Caco-2 (cell line): ENCODE data around the gene VWA8. TPM values are rescaled to one million over a fixed set of nuclear protein-coding genes. Genes with fewer than 3 reads are reported as not detected.

ENCODE experiments used
- BruUV-seq: library from RNA; stranded (reverse); fragments of 400-500 nt; replicated peaks from 2 replicates; lab custom pipeline; 2021; lab: Mats Ljungman, UMichigan
- CTCF ChIA-PET: fragments of 300-600 bp; sonication (Branson Sonifier 250); formaldehyde crosslinking; loops from one replicate; lab custom pipeline; 2022; ENCODE audit warnings: antibody characterized with exemption; lab: Charles Lee
- POLR2A ChIA-PET: fragments of 300-600 bp; sonication (Branson Sonifier 250); formaldehyde crosslinking; loops from one replicate; lab custom pipeline; 2022; ENCODE audit warnings: antibody characterized with exemption; lab: Charles Lee
- DNase-seq, 2 experiments: peaks; one replicate each; pipeline versions ENCODE4 v3.0.0 to v3.0.0-alpha.2; 2020 to 2022
- H3K27me3 ChIP-seq: replicated peaks from 2 replicates; pipeline ENCODE4 v1.6.0; 2011; ENCODE audit warnings: low read length; ENCODE audit not compliant: control insufficient read depth, insufficient read depth
- H3K36me3 ChIP-seq: 2 replicates; pipeline ENCODE4 v1.5.1; 2011; ENCODE audit warnings: low read length; ENCODE audit not compliant: control insufficient read depth, insufficient read depth
- H3K4me1 ChIP-seq: fragments of 250-450 bp; sonication (Bioruptor Pico); 2 replicates; pipeline ENCODE4 v1.5.1; 2020; ENCODE audit warnings: mild to moderate bottlenecking
- H3K4me3 ChIP-seq: 2 replicates; pipeline ENCODE4 v1.5.1; 2011; ENCODE audit warnings: low read depth, mild to moderate bottlenecking, control low read depth, low read length
- H3K9me3 ChIP-seq: fragments of 250-450 bp; sonication (Bioruptor Pico); 2 replicates; pipeline ENCODE4 v1.5.1; 2020; ENCODE audit warnings: mild to moderate bottlenecking, moderate library complexity
- H3K27ac Mint-ChIP-seq: one replicate; pipeline ENCODE4 v1.8.0; 2022; ENCODE audit warnings: mixed read lengths; ENCODE audit not compliant: unreplicated experiment
- H3K27me3 Mint-ChIP-seq: one replicate; pipeline ENCODE4 v1.8.0; 2022; ENCODE audit warnings: mixed read lengths; ENCODE audit not compliant: insufficient read depth, unreplicated experiment
- H3K36me3 Mint-ChIP-seq: one replicate; pipeline ENCODE4 v1.8.0; 2022; ENCODE audit warnings: mild to moderate bottlenecking, mixed read lengths; ENCODE audit not compliant: insufficient read depth, unreplicated experiment
- H3K4me1 Mint-ChIP-seq: one replicate; pipeline ENCODE4 v1.8.0; 2022; ENCODE audit warnings: low read depth, mixed read lengths; ENCODE audit not compliant: unreplicated experiment
- H3K4me3 Mint-ChIP-seq: one replicate; pipeline ENCODE4 v1.8.0; 2022; ENCODE audit warnings: mild to moderate bottlenecking, moderate library complexity, mixed read lengths; ENCODE audit not compliant: unreplicated experiment
- H3K9me3 Mint-ChIP-seq: one replicate; pipeline ENCODE4 v1.8.0; 2022; ENCODE audit warnings: mixed read lengths; ENCODE audit not compliant: unreplicated experiment
- intact Hi-C: fragments of 100-400 bp; cut with micrococcal nuclease; formaldehyde crosslinking; loops from one replicate; pipeline ENCODE4 v1.10.0; 2022; ENCODE audit not compliant: unreplicated experiment
- total RNA-seq: library from RNA; stranded (reverse); gene quantifications from 2 replicates; pipeline ENCODE4 v1.2.3, GENCODE V29; 2022
- TF ChIP-seq, protein P1 (sequence below), 2 experiments: fragments of 200-600 bp in 1 of 2; IDR thresholded peaks; 1 replicate in 1 of 2; 2 replicates in 1 of 2; pipeline versions ENCODE4 v1.5.1 to v1.8.0; 2011 to 2022; ENCODE audit warnings: antibody characterized with exemption in 1 of 2, control low read depth in 1 of 2, inconsistent platforms in 1 of 2, low read depth in 1 of 2, low read length in 1 of 2, mild to moderate bottlenecking in 1 of 2, moderate library complexity in 1 of 2; ENCODE audit not compliant: insufficient read depth in 1 of 2, severe bottlenecking in 1 of 2, unreplicated experiment in 1 of 2

VWA8 gene
- total RNA-seq, 1 experiment from 2014 or later, result 20.7 TPM

DNA sequence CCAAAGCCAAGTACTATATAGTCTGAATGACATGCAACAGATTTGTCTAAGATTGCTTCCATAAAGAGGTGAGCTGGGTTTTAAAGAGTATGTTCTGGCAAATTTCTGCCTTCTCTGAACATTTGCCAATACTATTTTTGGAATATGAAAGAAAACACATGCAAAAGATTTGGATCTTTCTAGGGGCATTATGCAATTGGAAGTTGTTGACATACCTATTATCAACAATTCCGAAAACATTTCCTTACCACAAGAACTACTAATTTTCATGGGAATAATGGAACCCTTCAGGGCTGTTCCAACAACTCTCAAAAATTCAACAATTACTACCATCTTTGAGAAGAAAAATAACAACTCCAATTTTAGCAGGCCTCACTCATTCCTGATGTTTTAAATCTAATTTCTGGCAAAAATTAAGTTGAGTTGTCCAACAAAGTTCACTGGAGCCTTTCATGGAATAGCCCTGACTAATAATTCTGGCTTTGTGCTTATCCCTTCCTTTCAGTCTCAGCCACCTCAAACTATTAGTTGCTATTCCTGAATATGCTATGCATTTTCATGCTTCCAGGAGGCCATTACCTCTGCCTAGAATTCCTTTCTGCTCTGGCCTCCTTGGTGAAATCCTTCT lies 253.6 kb downstream of the VWA8 start:
- ChIA-PET POLR2A (no interaction called here), CTCF (no interaction called here)
- Mint-ChIP-seq H3K9me3 (no peaks in the 10 kb centered on the region), H3K4me3 (no peak overlapping the region), H3K27ac (no peak overlapping the region), H3K36me3 (peaks cover 16% of the 10 kb centered on the region), H3K27me3 (no peaks in the 10 kb centered on the region), H3K4me1 (peaks cover 20% of the 10 kb centered on the region)
- DNase-seq, result no peak
- Histone ChIP-seq H3K4me3 (no peak overlapping the region), H3K4me1 (no peaks in the 10 kb centered on the region), H3K36me3 (no peaks in the 10 kb centered on the region), H3K27me3 (no peaks in the 10 kb centered on the region), H3K9me3 (no peaks in the 10 kb centered on the region)
- no TSS peak for BruUV-seq
- TF ChIP-seq, protein P1, sequence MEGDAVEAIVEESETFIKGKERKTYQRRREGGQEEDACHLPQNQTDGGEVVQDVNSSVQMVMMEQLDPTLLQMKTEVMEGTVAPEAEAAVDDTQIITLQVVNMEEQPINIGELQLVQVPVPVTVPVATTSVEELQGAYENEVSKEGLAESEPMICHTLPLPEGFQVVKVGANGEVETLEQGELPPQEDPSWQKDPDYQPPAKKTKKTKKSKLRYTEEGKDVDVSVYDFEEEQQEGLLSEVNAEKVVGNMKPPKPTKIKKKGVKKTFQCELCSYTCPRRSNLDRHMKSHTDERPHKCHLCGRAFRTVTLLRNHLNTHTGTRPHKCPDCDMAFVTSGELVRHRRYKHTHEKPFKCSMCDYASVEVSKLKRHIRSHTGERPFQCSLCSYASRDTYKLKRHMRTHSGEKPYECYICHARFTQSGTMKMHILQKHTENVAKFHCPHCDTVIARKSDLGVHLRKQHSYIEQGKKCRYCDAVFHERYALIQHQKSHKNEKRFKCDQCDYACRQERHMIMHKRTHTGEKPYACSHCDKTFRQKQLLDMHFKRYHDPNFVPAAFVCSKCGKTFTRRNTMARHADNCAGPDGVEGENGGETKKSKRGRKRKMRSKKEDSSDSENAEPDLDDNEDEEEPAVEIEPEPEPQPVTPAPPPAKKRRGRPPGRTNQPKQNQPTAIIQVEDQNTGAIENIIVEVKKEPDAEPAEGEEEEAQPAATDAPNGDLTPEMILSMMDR (IDR thresholded peaks at IDR 0.05; ENCODE audit: insufficient read depth in 1 of 2, low read depth in 1 of 2, low read length in 1 of 2, severe bottlenecking in 1 of 2, unreplicated experiment in 1 of 2), result no peak
- intact Hi-C loops, result no loop called here

DNA sequence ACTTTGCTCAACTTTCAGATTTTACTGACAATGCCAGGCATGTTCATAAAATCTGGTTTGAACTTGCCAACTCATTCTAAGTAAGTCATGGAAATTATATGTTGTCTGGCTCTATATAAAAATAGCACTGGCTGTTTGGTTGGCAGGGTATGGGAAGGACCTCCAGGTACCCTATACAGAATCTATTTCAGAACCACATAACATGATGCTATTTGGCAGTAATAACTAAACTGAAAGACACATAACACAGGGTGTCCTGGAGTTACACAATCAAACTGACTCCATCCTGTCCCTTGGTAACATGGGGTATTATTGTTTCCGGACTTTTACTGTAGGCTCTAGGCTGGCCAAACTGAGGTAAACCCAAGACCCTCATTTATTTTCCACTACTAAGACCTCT lies 254.8 kb downstream of the VWA8 start:
- H3K9me3 Mint-ChIP-seq, result no peaks in the 10 kb centered on the region
- no peak overlapping the region for H3K4me3 Mint-ChIP-seq
- peaks cover 20% of the 10 kb centered on the region for H3K4me1 Mint-ChIP-seq
- ChIA-PET POLR2A (no interaction called here), CTCF (no interaction called here)
- intact Hi-C loops, result no loop called here
- Histone ChIP-seq H3K36me3 (no peaks in the 10 kb centered on the region), H3K27me3 (no peaks in the 10 kb centered on the region), H3K9me3 (no peaks in the 10 kb centered on the region), H3K4me3 (no peak overlapping the region), H3K4me1 (no peaks in the 10 kb centered on the region)
- no peaks in the 10 kb centered on the region for H3K27me3 Mint-ChIP-seq
- no TSS peak for BruUV-seq
- TF ChIP-seq, protein P1 (IDR thresholded peaks at IDR 0.05; ENCODE audit: insufficient read depth in 1 of 2, low read depth in 1 of 2, low read length in 1 of 2, severe bottlenecking in 1 of 2, unreplicated experiment in 1 of 2), result no peak
- no peak for DNase-seq
- H3K36me3 Mint-ChIP-seq, result peaks cover 16% of the 10 kb centered on the region
- H3K27ac Mint-ChIP-seq, result no peak overlapping the region

- intact Hi-C loops, result no loop called here
- H3K27me3 ChIP-seq, result no peaks in the 10 kb centered on the region
- H3K9me3 ChIP-seq, result no peaks in the 10 kb centered on the region
- H3K4me3 ChIP-seq, result no peak overlapping the region
- H3K4me1 Mint-ChIP-seq, result peaks cover 22% of the 10 kb centered on the region
- TF ChIP-seq, protein P1 (IDR thresholded peaks at IDR 0.05; ENCODE audit: insufficient read depth in 1 of 2, low read depth in 1 of 2, low read length in 1 of 2, severe bottlenecking in 1 of 2, unreplicated experiment in 1 of 2), result no peak
- POLR2A ChIA-PET, result no interaction called here
- peaks cover 24% of the 10 kb centered on the region for H3K4me1 ChIP-seq
- DNase-seq, result no peak
- H3K36me3 ChIP-seq, result no peaks in the 10 kb centered on the region
- no TSS peak for BruUV-seq
- no peaks in the 10 kb centered on the region for H3K27me3 Mint-ChIP-seq
- peaks cover 11% of the 10 kb centered on the region for H3K36me3 Mint-ChIP-seq
- CTCF ChIA-PET, result no interaction called here
- H3K27ac Mint-ChIP-seq, result no peak overlapping the region
- H3K4me3 Mint-ChIP-seq, result no peak overlapping the region
- H3K9me3 Mint-ChIP-seq, result no peaks in the 10 kb centered on the region
These were observed 258.4 kb downstream of the VWA8 start for GRCh38 chr13:41702540-41702939.
